GM19455 (cell line): ENCODE measurements around the gene ARFRP1.
"Not testable (repeated sequence)": the region's sequence is repeated elsewhere in the genome, so short reads cannot be mapped to it uniquely, and the experiment has no call there.

Source experiments
- ATAC-seq: cut with Tn5 transposase; IDR thresholded peaks from one replicate; pipeline ENCODE4 v1.9.1; 2021; ENCODE audit not compliant: unreplicated experiment

ARFRP1 gene

DNA sequence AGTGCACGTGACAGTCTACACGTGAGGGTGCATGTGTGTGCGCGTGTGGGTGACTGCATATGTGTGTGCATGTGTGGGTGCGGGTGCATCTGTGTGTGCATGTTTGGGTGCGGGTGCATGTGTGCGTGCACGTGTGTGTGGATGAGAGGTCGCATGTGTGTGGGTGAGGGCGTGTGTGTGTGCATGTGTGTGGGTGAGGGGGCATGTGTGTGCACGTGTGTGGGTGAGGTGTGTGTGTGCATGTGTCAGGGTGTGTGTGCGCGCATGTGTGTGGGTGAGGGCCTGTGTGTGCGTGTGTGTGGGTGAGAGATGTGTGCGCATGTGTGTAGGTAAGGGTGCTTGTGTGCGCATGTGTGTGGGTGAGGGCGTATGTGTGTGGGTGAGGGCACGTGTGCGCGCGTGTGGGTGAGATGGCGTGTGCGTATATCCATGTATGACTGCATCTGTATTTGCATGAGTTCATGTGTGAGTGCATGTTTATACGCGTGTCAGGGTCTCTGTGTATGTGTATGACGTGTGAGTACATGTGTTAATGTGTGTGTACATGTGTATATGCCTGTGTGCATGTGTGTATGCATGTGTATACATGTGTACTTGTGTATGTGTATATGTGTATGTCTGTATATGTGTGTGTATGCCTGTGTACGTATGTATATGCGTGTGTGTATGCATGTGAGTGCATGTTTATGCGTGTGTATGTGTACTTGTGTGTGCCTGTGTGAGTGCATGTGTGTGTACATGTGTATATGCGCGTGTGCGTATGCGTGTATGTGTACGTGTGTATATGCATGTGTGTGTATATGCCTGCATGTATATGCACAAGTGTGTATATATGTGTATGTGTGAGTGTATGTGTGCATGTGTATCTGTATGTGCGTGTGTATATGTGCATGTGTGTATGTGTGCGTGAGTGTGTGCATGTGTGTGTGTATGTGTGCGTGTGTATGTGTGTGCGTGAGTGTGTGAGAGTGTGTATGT is 24.6 kb upstream of the ARFRP1 start:
- no peak for ATAC-seq

GRCh38 chr20:63731410-63731809 is 23.6 kb upstream of the ARFRP1 start:
- no peak for ATAC-seq

GRCh38 chr20:63730189-63730733 is 22.5 kb upstream of the ARFRP1 start:
- not testable (repeated sequence) for ATAC-seq

DNA sequence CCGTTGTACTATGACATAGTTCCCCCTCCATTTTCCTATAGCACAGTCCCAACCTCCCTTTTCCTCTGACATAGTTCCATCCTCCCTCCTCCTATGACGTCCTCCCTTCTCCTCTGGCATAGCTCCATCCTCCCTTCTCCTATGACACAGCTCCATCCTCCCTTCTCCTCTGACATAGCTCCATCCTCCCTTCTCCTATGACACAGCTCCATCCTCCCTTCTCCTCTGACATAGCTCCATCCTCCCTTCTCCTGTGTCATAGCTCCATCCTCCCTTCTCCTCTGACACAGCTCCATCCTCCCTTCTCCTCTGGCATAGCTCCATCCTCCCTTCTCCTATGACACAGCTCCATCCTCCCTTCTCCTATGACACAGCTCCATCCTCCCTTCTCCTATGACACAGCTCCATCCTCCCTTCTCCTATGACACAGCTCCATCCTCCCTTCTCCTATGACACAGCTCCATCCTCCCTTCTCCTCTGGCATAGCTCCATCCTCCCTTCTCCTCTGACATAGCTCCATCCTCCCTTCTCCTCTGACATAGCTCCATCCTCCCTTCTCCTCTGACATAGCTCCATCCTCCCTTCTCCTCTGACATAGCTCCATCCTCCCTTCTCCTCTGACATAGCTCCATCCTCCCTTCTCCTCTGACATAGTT is 15.3 kb upstream of the ARFRP1 start:
- ATAC-seq, result not testable (repeated sequence)

DNA sequence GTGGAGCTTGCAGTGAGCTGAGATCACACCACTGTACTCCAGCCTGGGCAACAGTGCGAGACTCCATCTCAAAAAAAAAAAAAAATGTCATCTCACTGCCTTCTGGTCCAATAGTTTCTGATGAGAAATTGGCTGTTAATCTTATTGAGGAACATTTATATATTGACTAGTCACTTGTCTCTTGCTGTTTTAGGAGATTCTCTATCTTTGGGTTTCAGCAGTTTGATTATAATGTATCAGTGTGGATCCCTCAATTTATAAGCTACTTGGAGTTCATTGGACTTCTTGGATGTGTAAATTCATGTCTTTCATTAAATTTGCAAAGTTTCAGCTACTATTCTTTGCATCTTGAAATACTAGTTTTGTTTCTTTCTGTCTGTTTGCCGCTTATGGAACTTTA is 11.2 kb upstream of the ARFRP1 start:
- ATAC-seq, result no peak

DNA sequence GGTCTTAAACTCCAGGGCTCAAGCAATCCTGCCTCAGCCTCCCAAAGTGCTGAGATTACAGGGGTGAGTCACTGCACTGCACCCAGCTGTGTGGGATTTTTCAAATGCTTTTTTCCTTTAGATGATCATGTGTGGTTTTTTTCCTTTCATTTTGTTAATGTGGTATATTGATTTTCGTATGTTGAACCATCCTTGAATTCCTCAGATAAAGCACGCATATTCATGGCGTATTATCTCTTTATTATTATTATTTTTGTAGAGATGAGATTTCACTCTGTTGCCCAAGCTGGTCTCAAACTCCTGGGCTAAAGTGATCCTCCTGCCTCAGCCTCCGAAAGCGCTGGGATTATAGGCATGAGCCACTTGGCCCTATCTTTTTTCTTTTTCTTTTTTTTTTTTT is 7.1 kb upstream of the ARFRP1 start:
- no peak for ATAC-seq

- no peak for ATAC-seq
Measured at GRCh38 chr20:63712191-63712590, 4.4 kb upstream of the ARFRP1 start.

DNA sequence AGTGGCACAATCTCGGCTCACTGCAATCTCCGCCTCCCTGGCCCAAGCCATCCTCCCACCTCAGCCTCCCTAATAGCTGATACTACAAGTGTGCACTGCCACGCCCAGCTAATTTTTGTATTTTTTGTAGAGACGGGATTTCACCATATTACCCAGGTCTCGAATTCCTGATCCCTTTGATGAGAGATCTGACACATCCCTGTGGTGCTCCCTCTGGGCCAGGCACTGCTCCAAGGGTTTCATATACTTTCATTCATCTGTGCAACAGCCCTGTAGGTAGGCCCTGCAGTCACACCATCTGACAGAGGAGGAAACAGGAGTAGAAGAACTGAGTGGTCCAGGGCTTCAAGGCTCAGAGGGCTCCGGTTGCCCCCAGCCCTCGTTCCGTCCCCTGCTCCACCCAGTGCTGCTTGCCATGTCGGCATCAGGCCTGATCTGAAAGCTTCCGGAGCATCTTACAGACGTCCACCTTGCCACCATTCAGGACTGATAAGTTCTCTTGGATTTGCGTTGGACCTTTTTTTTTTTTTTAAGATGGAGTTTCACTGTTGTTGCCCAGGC is 3.4 kb upstream of the ARFRP1 start:
- ATAC-seq, result no peak

DNA sequence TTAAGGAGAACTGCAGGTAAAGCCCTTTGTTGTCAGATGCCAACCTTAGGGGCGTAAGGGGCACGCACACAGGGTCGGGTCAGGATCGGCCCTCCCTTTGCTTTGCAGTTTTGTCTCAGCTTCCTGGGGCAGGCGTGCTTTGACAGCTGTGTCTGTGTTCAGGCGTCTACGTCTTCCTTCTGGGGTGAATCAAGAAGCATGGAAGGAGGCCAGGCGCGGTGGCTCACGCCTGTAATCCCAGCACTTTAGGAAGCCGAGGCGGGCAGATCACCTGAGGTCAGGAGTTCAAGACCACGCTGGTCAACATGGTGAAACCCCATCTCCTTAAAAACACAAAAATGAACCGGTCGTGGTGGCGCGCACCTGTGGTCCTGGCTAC is 1.4 kb upstream of the ARFRP1 start:
- no peak for ATAC-seq

- ATAC-seq, result peak; percentile 20
Measured at GRCh38 chr20:63708301-63709148, 749 bp upstream of the ARFRP1 start.

DNA sequence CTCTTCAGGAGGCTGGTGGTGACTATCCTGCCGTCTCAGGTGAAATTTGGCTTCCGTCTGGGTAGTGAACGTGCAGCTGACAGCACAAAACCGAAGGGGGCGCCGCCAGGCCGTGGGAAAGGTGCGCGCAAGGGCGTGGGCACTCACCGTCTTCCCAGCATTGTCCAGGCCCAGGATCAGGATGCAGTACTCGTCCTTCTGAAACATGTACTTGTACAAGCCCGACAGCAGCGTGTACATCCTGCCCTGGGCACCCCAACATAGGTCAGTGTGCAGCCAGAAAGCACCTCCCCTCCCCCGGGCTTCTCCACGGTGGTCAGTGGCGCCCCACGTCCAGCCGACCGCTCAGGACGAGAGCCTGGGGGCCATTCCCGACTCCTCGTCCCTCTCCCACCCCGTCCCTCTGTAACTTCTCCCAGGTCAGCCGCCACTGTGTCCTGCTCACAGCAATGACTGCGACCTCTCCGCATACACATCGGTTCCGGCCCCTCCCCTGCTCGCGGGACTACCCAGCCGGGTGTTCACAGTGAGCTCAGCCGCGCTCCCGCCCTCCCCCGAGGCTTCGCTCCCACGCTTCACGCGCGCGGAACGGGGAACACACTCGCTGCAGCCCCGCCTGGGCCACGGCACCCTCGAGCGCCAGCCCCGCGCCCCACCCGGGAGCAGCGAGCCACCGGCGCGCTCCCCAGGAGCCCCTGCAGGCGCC is 771 bp downstream of the ARFRP1 start:
- ATAC-seq, result peak; percentile 20

GRCh38 chr20:63706027-63706695 is 1.6 kb downstream of the ARFRP1 start:
- no peak for ATAC-seq

DNA sequence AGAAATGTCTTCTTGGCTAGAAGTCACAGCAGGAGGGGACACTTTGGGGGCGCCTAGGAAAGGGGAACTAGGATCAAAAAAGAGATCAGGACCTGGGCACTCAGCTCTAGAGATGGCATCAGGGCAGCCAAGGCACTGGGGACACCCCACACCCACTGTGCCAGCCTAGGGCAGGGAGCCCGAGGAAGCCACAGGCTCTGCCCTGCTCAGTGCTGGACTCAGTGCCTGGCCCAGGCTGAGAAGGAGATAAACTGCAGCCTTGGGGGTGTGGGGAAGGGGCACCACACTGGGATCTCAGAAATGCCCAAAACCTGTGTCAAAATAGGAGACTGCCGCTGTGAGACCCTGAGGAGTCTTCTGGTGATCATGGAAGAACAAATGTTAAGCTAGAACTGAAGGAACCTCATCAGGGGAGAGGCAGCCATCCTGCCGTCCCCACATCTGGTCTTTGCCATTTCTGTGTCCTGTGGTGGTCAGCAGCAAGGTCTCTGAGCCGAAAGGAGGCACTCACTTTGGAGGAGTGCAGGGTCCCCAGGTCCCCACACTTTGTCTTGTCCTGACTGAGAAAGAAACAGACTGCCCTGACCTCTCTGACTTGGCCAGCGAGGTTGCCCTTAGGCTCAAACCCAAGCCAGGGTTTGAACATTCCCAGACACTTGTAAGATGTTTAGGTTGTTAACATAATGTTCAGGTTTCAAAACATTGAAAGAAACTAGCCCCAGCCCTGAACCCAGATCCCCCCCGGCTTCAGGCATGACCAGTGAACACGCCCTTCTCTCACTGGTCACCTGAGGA is 2.3 kb downstream of the ARFRP1 start:
- ATAC-seq, result no peak

- ATAC-seq, result no peak
Measured at GRCh38 chr20:63704749-63705117, 3.0 kb downstream of the ARFRP1 start.

- no peak for ATAC-seq
Measured at GRCh38 chr20:63703976-63704748, 3.6 kb downstream of the ARFRP1 start.

GRCh38 chr20:63703471-63703975 is 4.3 kb downstream of the ARFRP1 start:
- no peak for ATAC-seq

- no peak for ATAC-seq
Measured at GRCh38 chr20:63702751-63703470, 4.9 kb downstream of the ARFRP1 start.
